ENCODE results near the gene PDRG1. TPM values are rescaled to one million over a fixed set of nuclear protein-coding genes. Genes with fewer than 3 reads are reported as not detected.

PDRG1 gene
- total RNA-seq, 6 experiments from 2014 or later = 4.5 to 6.6 (median 4.9) TPM

GRCh38 chr20:31916708-31917107 is 35.1 kb downstream of the PDRG1 start:
- Histone ChIP-seq H3K27me3 (no peaks in the 10 kb centered on the region), H3K4me3 (no peak overlapping the region), H3K4me1 (no peaks in the 10 kb centered on the region), H3K36me3 (no peaks in the 10 kb centered on the region), H3K27ac (no peak overlapping the region), H3K9me3 (no peaks in the 10 kb centered on the region)
- 65% methylated on average over 3 of the region's 4 CpGs for WGBS (ENCODE audit: insufficient coverage, low coverage, low lambda C conversion rate, missing lambda C conversion rate)
- no peak for ATAC-seq
- DNase-seq = no peak
- no peak for TF ChIP-seq POLR2A (IDR thresholded peaks at IDR 0.05)
- TF ChIP-seq CTCF (IDR thresholded peaks at IDR 0.05) = no peak
- intact Hi-C loops (cut with DNase I) = no loop called here

- no peak for DNase-seq
- no peaks in the 10 kb centered on the region for H3K9me3 ChIP-seq
- H3K4me1 ChIP-seq = no peaks in the 10 kb centered on the region
- no peaks in the 10 kb centered on the region for H3K36me3 ChIP-seq
- ATAC-seq = no peak
- H3K27ac ChIP-seq = no peak overlapping the region
- 75% methylated on average over 6 of the region's 7 CpGs for WGBS (ENCODE audit: insufficient coverage, low coverage, low lambda C conversion rate, missing lambda C conversion rate)
- TF ChIP-seq CTCF (IDR thresholded peaks at IDR 0.05) (no peak), POLR2A (IDR thresholded peaks at IDR 0.05) (no peak)
- no peaks in the 10 kb centered on the region for H3K27me3 ChIP-seq
- H3K4me3 ChIP-seq = no peak overlapping the region
- intact Hi-C loops (cut with DNase I) = no loop called here
Measured at GRCh38 chr20:31915491-31916280, 36.2 kb downstream of the PDRG1 start.

- intact Hi-C loops (cut with DNase I) = no loop called here
- no peak overlapping the region for H3K27ac ChIP-seq
- DNase-seq (no peak), ATAC-seq (no peak)
- H3K36me3 ChIP-seq = no peaks in the 10 kb centered on the region
- WGBS (ENCODE audit: insufficient coverage, low coverage, low lambda C conversion rate, missing lambda C conversion rate) = 78% methylated on average over 5 of the region's 5 CpGs
- H3K4me1 ChIP-seq = no peaks in the 10 kb centered on the region
- no peak overlapping the region for H3K4me3 ChIP-seq
- TF ChIP-seq CTCF (IDR thresholded peaks at IDR 0.05) = no peak
- TF ChIP-seq POLR2A (IDR thresholded peaks at IDR 0.05) = no peak
- H3K9me3 ChIP-seq = no peaks in the 10 kb centered on the region
- no peaks in the 10 kb centered on the region for H3K27me3 ChIP-seq
Measured at GRCh38 chr20:31914170-31914569, 37.7 kb downstream of the PDRG1 start.

GRCh38 chr20:31913431-31914157 is 38.3 kb downstream of the PDRG1 start:
- TF ChIP-seq CTCF (IDR thresholded peaks at IDR 0.05) (no peak), POLR2A (IDR thresholded peaks at IDR 0.05) (no peak)
- H3K36me3 ChIP-seq = no peaks in the 10 kb centered on the region
- DNase-seq = no peak
- intact Hi-C loops (cut with DNase I) = no loop called here
- no peaks in the 10 kb centered on the region for H3K4me1 ChIP-seq
- H3K4me3 ChIP-seq = no peak overlapping the region
- no peaks in the 10 kb centered on the region for H3K27me3 ChIP-seq
- H3K9me3 ChIP-seq = no peaks in the 10 kb centered on the region
- ATAC-seq = no peak
- 40% methylated on average over 2 of the region's 15 CpGs for WGBS (ENCODE audit: insufficient coverage, low coverage, low lambda C conversion rate, missing lambda C conversion rate)
- H3K27ac ChIP-seq = no peak overlapping the region

All from right lobe of liver (tissue), 6 donors.